T-helper 22 cell (primary cell): ENCODE measurements around the gene PODXL2.

Experiments used
- DNase-seq: peaks from one replicate; pipeline ENCODE4 v3.0.0-alpha.2; 2020; ENCODE audit warnings: low read depth

Gene PODXL2

GRCh38 chr3:127655641-127656040 is 26.7 kb downstream of the PODXL2 start:
- DNase-seq, result no peak

GRCh38 chr3:127656906-127657305 is 27.9 kb downstream of the PODXL2 start:
- no peak for DNase-seq

GRCh38 chr3:127658234-127658633 is 29.2 kb downstream of the PODXL2 start:
- no peak for DNase-seq

GRCh38 chr3:127660621-127661251 is 31.8 kb downstream of the PODXL2 start:
- no peak for DNase-seq

- DNase-seq, result no peak
Observed at GRCh38 chr3:127661600-127661999, 32.6 kb downstream of the PODXL2 start.

DNA sequence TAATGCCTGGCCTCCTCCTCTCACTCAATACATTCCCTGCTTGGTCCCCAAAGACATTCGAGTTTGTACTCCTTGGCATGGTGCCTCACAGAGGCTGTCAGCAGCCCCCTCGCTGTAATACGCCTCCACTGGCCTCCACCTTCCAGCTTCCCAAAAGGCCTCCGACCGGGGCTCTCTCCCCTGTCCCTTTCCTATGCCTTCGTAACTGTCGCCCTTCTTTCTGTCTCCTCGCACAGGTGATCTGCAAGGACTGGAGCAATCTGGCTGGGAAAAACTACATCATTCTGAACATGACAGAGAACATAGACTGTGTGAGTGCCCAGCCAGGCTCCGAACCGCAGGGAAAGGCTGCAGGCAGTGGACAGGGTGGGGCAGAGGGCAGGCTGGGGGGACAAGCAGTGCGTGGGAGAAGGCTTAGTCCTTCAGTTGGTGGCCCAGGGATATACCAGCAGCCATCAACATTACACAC is 33.0 kb downstream of the PODXL2 start:
- no peak for DNase-seq

GRCh38 chr3:127663151-127663550 is 34.2 kb downstream of the PODXL2 start:
- no peak for DNase-seq

DNA sequence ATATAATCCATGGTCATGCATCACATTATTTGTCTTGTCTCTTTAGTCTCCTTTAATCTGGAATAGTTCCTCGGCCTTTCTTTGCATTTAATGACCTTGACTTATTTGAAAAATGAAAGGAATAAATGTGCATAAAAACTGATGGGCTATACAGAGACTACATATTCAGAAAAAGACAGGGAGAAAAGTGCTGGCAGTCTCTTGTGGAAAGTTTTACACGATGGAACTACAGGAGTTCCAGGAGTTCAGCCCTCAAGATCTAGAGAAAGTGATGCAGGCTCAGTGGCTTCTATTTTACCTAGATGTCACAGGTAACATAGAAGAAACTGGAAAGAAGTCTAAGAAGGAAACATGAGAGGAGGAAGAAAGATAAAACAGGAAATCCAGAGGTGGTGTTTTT is 36.2 kb downstream of the PODXL2 start:
- DNase-seq, result no peak

DNA sequence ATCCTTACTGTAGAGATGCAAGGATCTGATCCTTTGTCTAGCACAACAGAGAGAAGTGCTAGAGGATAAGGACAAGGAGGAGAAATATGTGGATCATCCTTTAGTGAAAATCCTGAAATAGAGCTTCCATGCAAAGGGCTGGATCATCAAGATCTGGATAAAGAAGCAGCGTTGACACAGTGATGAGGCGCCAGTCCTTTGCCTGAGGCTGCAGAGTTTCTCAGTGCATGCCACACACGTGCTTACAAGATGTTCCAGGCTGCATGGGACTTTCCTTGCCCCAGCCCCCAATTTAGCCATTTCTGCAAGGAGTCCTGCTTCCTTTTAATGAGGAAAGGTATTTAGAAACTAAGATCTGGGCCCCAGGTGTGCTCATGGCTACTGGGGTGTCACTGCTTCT is 36.6 kb downstream of the PODXL2 start:
- no peak for DNase-seq

DNA sequence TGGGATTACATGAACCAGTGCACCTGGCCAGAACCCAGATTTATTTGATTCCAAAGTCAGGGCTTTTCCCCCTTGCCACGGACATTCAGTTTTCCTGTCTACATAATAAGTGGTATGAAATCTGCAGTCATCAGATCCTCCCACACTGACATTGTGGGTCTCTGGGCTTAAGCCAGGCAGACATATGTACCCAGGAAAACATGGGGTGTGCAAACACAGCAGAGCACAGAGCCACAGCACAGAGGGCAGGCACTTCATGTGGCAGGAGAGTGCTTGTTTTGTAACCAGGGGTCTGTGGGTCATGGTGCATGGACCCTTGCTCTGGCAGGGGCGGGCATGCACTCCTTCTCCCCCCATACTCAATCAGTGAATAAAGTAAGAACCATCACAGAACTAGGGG is 37.7 kb downstream of the PODXL2 start:
- DNase-seq, result no peak

DNA sequence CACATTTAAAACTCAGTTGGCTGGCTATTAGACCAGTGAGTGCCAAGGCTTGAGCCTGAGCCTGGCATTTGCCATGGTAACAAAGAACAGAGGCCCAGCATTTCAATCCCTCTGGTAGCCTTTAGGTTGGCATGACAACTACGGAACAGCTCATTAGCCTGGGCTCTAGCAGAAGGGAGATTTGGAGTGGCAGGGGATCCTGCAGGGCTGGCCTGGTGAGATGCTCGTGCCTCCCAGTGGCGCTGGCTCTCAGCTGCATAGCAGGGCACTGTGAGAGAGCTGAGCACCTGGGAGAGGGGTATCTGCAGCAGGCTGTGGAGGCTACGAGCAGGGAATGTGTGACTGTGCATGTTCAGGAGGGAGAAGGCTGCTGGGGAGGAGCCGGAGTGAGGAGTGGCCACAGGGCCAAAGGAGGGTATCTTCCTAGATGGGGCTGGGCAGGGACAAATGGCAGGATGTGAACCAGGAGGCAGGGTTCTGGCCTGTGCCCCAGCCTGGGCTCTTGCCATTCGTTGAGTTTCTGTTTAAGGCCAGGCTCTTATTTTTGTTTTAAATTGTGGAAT is 38.2 kb downstream of the PODXL2 start:
- no peak for DNase-seq

GRCh38 chr3:127668906-127669305 is 39.9 kb downstream of the PODXL2 start:
- no peak for DNase-seq

DNA sequence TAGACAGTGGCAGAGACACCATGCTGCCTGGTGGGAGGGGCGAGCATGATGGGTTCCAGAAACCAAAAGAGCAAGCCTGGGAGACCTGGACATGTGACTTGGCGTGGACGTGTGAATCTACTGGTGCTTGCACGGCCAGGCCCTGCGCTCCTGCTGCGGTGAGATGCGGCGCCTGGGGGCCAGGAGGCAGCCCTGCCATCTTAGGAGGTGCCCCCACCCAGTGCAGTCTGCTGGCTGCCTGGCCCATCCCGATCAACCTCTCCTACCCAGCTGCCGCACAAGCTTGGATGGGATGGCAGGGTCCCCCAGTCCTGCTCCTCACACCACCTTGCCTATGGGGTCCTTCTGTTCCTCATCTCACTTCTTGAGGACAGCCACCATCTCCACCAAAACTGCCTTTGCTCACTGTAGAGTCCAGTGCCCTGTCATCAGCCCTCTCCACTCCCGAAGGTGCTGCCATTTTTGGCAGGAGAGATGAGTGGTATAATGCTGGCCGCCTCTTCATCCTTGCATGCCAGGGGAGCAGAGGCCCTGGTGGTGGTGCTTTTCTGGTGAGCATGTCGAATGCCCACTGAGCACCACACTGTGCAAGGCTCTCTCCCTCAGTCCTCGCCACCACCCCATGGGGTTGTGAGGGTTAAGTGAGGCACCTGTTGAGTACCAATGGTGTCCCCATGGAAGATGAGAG is 40.7 kb downstream of the PODXL2 start:
- no peak for DNase-seq

GRCh38 chr3:127670229-127670559 is 41.2 kb downstream of the PODXL2 start:
- no peak for DNase-seq

GRCh38 chr3:127670761-127671522 is 42.0 kb downstream of the PODXL2 start:
- DNase-seq, result no peak

GRCh38 chr3:127671523-127672428 is 42.8 kb downstream of the PODXL2 start:
- no peak for DNase-seq

GRCh38 chr3:127672429-127673190 is 43.6 kb downstream of the PODXL2 start, which contains the start of gene ABTB1:
Gene ABTB1 (plus strand): TSS chr3:127672952. CDS start chr3:127673026, 74 bp downstream.
- DNase-seq, result peak; percentile 76

GRCh38 chr3:127673191-127674100 is 44.5 kb downstream of the PODXL2 start:
- DNase-seq, result peak; percentile 45

DNA sequence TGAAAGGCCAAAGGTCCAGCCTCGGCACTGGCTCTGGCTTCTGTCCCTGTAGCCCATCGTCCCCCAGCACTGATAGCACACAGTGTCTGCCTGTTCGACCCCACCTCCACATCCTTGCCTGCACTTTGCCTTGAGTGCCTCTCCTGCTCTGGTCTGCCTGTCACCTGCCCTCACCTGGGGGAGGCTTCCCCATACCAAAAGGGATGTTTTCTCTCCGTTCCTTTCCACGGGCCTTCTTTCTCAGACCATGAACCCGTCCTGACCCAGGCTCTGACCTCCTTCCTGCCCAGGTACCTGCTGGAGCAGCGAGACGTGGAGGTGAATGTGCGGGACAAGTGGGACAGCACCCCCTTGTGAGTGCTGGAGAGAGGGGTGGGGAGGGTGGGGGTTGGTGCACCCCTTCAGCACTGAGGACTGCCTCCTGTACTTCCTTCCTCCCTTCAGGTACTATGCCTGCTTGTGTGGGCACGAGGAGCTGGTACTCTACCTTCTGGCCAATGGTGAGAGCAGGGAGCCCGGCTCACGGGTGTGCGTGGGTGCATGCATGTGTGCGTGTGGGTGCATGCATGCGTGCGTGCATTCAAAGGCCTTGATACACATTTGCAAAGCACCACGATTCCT is 45.2 kb downstream of the PODXL2 start:
- DNase-seq, result no peak
